AG04450 (cell line): ENCODE results near the gene OTUD5. TPM values are rescaled to one million over a fixed set of nuclear protein-coding genes. Genes with fewer than 3 reads are reported as not detected.

Source experiments
- CTCF ChIA-PET: fragments of 300-600, 350-600 bp; formaldehyde crosslinking; extraction: SDS; loops from one replicate; lab custom pipeline; 2022; ENCODE audit warnings: antibody characterized with exemption, inconsistent platforms; lab: Charles Lee
- POLR2A ChIA-PET: fragments of 350-600 bp; formaldehyde crosslinking; extraction: SDS; loops from one replicate; lab custom pipeline; 2021; ENCODE audit warnings: antibody characterized with exemption, inconsistent platforms; lab: Yijun Ruan, JAX
- DNase-seq: peaks from one replicate; pipeline ENCODE4 v3.0.0-alpha.2; 2011; ENCODE audit warnings: low read depth, low spot score
- H3K27ac ChIP-seq: one replicate; pipeline ENCODE4 v1.5.1; 2012; ENCODE audit warnings: low read depth, low read length, control low read depth
- H3K27me3 ChIP-seq: one replicate; pipeline ENCODE4 v1.6.0; 2012; ENCODE audit warnings: low read length; ENCODE audit not compliant: control insufficient read depth, insufficient read depth
- H3K4me3 ChIP-seq: 2 replicates; pipeline ENCODE4 v1.5.1; 2011; ENCODE audit warnings: mild to moderate bottlenecking, low read depth, low read length, control low read depth
- H3K9me3 ChIP-seq: 2 replicates; pipeline ENCODE4 v1.5.1; 2012; ENCODE audit warnings: low read length; ENCODE audit not compliant: control insufficient read depth, insufficient read depth
- polyA minus RNA-seq: library from RNA; depleted of rRNA, polyadenylated mRNA; stranded (reverse); fragments of >200 nt; gene quantifications from 2 replicates; pipeline ENCODE4 v1.2.3, GENCODE V29; 2011; rRNA and poly(A)+ RNA removed
- polyA plus RNA-seq: library from polyadenylated mRNA; depleted of rRNA; stranded (reverse); fragments of >200 nt; gene quantifications from 2 replicates; pipeline ENCODE4 v1.2.3, GENCODE V29; 2011; rRNA removed
- TF ChIP-seq, protein P1 (sequence below): IDR thresholded peaks from 2 replicates; pipeline ENCODE4 v1.5.1; 2011; ENCODE audit warnings: low read depth, low read length, control low read depth, inconsistent platforms

OTUD5 gene, protein sequence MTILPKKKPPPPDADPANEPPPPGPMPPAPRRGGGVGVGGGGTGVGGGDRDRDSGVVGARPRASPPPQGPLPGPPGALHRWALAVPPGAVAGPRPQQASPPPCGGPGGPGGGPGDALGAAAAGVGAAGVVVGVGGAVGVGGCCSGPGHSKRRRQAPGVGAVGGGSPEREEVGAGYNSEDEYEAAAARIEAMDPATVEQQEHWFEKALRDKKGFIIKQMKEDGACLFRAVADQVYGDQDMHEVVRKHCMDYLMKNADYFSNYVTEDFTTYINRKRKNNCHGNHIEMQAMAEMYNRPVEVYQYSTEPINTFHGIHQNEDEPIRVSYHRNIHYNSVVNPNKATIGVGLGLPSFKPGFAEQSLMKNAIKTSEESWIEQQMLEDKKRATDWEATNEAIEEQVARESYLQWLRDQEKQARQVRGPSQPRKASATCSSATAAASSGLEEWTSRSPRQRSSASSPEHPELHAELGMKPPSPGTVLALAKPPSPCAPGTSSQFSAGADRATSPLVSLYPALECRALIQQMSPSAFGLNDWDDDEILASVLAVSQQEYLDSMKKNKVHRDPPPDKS
- polyA plus RNA-seq, result 51.3 and 52.0 TPM in 2 replicates
- 38.7 and 56.4 TPM in 2 replicates for polyA minus RNA-seq

- Histone ChIP-seq H3K4me3 (peak within 1 kb of the TSS; percentile 77), H3K27me3 (no peaks in the 10 kb centered on the region), H3K27ac (peak within 1 kb of the TSS; percentile 98), H3K9me3 (no peaks in the 10 kb centered on the region)
- DNase-seq, result no peak
- POLR2A ChIA-PET, result no interaction called here
- TF ChIP-seq, protein P1, sequence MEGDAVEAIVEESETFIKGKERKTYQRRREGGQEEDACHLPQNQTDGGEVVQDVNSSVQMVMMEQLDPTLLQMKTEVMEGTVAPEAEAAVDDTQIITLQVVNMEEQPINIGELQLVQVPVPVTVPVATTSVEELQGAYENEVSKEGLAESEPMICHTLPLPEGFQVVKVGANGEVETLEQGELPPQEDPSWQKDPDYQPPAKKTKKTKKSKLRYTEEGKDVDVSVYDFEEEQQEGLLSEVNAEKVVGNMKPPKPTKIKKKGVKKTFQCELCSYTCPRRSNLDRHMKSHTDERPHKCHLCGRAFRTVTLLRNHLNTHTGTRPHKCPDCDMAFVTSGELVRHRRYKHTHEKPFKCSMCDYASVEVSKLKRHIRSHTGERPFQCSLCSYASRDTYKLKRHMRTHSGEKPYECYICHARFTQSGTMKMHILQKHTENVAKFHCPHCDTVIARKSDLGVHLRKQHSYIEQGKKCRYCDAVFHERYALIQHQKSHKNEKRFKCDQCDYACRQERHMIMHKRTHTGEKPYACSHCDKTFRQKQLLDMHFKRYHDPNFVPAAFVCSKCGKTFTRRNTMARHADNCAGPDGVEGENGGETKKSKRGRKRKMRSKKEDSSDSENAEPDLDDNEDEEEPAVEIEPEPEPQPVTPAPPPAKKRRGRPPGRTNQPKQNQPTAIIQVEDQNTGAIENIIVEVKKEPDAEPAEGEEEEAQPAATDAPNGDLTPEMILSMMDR, result no peak
- CTCF ChIA-PET, result interaction anchor here (1.0 kb wide), 1 partner anchor 198 kb away, joined by 3 read pairs; no protein-coding TSS in a partner anchor
Measured at GRCh38 chrX:48957477-48957826, at the start of gene OTUD5. OTUD5 (minus strand) TSS chrX:48957607; CDS start chrX:48957570, 37 bp downstream.

- Histone ChIP-seq H3K4me3 (no peak overlapping the region), H3K9me3 (no peaks in the 10 kb centered on the region), H3K27me3 (no peaks in the 10 kb centered on the region), H3K27ac (no peak overlapping the region)
- no peak for DNase-seq
- TF ChIP-seq, protein P1, result no peak
- ChIA-PET CTCF (no interaction called here), POLR2A (no interaction called here)
Measured at GRCh38 chrX:49003696-49004095, 46.3 kb upstream of the OTUD5 start.

- peak; percentile 89 for DNase-seq
Measured at GRCh38 chrX:49002091-49002935, 44.9 kb upstream of the OTUD5 start, which contains the start of gene GRIPAP1. GRIPAP1 (minus strand) TSS chrX:49002264; CDS start chrX:49002229, 35 bp downstream.

DNA sequence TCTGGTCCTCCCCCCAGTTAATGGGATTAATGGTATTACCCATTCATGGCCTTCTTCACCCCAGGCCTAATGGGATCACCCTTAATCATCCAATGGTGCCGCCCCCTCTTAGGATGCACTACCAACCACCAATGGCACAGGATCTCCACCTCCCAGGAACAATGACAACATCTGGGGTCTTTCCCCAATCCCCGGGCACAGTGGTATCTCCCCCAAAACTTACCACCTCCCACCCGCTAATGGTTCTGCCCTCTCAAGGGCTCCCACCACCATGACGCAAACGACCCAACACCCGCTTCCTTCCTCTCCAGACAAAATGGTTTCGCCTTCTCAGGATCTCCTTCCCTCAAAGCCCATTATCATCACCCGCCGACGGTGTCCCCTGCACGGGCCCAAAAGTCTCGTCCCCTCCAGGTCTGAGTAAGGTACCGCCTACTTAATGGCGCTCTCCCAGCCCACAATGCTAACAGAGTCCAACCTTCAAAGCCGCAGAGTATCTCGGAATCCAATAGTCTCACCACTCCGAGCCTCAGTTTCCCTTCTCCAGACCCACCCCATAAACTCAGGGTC is 44.2 kb upstream of the OTUD5 start:
- Histone ChIP-seq H3K9me3 (no peaks in the 10 kb centered on the region), H3K4me3 (peak overlapping the region; percentile 80), H3K27ac (peak overlapping the region; percentile 39), H3K27me3 (no peaks in the 10 kb centered on the region)
- no peak for DNase-seq
- TF ChIP-seq, protein P1, result no peak
- ChIA-PET CTCF (no interaction called here), POLR2A (interaction anchor here (0.7 to 1.4 kb wide), 5 partner anchors 14 to 41 kb away, joined by 3 to 6 read pairs (median 6); partner anchors contain the start of gene TFE3)

More at GRCh38 chrX:49002091-49002935, 44.9 kb upstream of the OTUD5 start, which contains the start of gene GRIPAP1:
- POLR2A ChIA-PET, result interaction anchor here (0.5 to 1.4 kb wide), 12 partner anchors 13 to 254 kb away, joined by 3 to 17 read pairs (median 4); partner anchors contain the start of genes PRAF2 and TFE3
- TF ChIP-seq, protein P1, result no peak
- Histone ChIP-seq H3K27me3 (no peaks in the 10 kb centered on the region), H3K27ac (peak within 1 kb of the TSS; percentile 88), H3K4me3 (peak within 1 kb of the TSS; percentile 80), H3K9me3 (no peaks in the 10 kb centered on the region)
- CTCF ChIA-PET, result no interaction called here
